ENCODE data around the gene PRKAR1B.
A peak's percentile ranks its signal among the peaks of the same experiment; 100 is the strongest.

The PRKAR1B gene

DNA sequence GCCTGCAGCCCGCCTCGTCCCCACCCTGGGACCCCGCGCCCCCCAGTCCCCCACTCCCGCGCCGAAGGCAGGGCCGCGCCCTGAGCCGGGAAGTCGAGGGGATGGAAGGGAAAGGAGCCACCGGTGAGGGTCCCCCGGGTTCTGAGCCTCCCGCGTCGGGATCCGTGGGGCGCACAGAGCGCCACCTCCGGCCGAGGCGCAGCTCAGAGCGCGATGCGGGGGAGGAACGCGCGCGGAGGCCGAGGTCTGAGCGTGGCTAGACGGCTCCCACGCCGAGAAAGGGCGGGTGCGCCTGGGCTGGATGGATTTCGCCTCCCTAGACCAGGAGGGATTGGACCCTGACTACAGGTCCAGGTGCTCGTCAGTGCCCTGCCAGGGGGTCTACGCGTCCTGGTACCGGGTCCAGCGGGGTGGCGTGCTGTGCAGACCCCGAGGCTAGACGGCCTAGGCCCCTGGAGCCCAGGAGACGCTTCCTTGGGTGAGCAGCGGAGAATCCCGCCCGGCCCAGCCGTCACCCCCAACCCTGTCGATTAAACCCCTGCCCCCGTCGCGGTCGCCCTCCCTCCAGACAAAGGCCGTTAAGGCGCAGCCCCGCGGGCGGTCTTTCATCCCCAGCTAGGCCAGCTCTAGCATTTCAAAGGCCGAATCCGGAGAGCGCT is 206.4 kb downstream of the PRKAR1B start:
- Histone ChIP-seq H3K36me3 (no peaks in the 10 kb centered on the region), H3K4me1 (ENCODE audit: control insufficient read depth in 1 of 2, insufficient read depth in 1 of 2, low read depth in 1 of 2, low read length in 1 of 2) (peaks cover 0 to 21% of the 10 kb centered on the region in 2 experiments), H3K9me3 (no peaks in the 10 kb centered on the region), H3K27me3 (peaks cover 98% of the 10 kb centered on the region), H3K27ac (no peak overlapping the region), H3K4me3 (ENCODE audit: low read depth in 1 of 2, low read length in 1 of 2) (no peak overlapping the region)
- TF ChIP-seq, protein P1, sequence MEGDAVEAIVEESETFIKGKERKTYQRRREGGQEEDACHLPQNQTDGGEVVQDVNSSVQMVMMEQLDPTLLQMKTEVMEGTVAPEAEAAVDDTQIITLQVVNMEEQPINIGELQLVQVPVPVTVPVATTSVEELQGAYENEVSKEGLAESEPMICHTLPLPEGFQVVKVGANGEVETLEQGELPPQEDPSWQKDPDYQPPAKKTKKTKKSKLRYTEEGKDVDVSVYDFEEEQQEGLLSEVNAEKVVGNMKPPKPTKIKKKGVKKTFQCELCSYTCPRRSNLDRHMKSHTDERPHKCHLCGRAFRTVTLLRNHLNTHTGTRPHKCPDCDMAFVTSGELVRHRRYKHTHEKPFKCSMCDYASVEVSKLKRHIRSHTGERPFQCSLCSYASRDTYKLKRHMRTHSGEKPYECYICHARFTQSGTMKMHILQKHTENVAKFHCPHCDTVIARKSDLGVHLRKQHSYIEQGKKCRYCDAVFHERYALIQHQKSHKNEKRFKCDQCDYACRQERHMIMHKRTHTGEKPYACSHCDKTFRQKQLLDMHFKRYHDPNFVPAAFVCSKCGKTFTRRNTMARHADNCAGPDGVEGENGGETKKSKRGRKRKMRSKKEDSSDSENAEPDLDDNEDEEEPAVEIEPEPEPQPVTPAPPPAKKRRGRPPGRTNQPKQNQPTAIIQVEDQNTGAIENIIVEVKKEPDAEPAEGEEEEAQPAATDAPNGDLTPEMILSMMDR (IDR thresholded peaks at IDR 0.05) = no peak

DNA sequence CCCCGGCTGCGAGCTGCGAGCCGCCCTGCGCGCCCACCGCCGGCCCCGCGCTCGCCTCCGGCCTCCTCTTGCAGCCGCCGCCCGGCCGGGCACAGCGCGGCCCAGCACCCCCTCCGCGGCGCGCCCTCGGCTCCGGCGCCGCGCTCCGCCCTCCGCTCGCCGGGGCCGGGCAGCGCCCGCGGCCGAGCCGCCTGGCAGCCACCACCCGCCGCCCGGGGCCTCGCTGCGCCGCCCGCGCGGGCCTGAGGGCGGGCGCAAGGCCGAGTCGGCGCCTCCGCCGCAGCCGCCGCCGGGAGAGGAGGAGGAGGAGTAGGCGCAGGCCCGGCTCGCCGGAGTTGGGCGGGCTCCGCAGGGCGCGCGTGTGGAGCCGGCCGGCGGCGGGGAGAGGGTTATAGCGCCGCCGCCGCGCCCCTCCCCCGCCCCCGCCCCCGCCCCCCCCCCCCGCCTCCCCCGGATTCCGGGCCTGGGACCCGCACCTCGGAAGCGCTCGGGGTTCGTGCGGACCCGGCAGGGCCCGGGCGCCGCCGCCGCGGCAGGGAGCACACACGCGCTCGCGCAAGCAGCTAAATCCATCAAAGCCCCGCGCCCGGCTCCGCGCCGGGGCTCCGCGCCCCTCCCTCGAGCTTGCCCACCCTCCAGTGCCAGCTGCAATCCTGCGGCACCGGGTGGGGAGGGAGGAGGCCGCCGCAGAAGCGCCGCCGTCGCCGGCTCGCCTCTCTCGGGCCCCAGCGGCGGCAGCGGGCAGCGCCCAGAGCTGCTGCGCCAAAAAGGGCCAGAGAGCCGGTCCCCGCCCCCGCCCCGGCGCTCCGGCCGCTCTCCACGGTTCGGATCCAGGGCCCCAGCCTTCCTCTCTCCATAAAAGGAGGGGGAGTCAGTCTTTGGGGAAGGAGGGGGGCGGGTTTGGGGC is 207.3 kb downstream of the PRKAR1B start, which contains the start of gene PDGFA:
TSS of gene PDGFA (minus strand) at position 363 of the 907 bp plus-strand sequence. CDS start 845 bp downstream, outside the sequence.
- H3K27ac ChIP-seq = no peak within 1 kb of the TSS
- H3K4me1 ChIP-seq (ENCODE audit: control insufficient read depth in 1 of 2, insufficient read depth in 1 of 2, low read depth in 1 of 2, low read length in 1 of 2) = peaks cover 0 to 21% of the 10 kb centered on the region in 2 experiments
- peaks cover 98% of the 10 kb centered on the region for H3K27me3 ChIP-seq
- no peaks in the 10 kb centered on the region for H3K9me3 ChIP-seq
- TF ChIP-seq, protein P1 (IDR thresholded peaks at IDR 0.05) = no peak
- H3K36me3 ChIP-seq = no peaks in the 10 kb centered on the region
- H3K4me3 ChIP-seq (ENCODE audit: low read depth in 1 of 2, low read length in 1 of 2) = peak within 1 kb of the TSS in 1 of 2 experiments; percentile 10

DNA sequence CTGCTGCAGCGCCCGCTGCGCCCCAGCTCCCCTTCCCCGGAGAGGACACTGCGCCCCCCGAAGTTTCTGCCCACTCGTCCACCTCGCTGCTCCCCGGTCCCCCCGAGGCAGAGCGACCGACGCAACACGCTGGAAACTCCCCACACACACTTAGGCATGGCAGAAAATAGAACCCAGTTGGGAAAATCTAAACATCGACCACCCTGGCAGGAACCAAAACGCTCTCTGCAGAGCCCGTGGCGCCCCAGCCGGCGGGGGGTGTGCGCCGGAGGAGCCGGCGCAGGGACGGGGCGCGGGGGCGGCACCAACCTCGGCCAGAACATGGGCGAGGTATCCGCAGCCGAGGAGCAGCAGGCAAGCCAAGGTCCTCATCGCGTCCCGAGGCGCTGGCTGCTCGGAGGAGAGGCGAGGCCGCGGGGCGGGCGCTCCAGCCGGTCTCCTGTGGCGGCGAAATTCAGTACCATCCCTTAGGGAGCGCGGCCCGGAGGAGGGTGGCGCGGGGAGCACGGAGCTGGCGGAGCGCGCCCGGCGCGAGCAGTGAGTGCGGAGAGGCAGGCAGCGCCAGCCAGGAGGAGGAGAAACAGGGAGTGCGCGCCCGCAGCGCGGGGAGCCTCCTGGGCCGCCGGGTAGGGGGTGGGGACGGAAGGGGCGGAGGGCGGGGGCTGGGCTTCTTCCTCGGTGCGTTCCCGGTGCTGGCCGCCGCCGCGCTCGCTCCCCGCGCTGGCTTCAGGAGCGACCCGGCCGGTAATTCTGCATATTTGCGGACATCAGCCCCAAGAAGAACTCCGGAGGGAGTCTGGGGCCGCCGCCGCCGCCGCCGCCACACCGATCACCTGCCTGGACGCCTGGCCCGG is 208.2 kb downstream of the PRKAR1B start:
- Histone ChIP-seq H3K36me3 (no peaks in the 10 kb centered on the region), H3K4me1 (ENCODE audit: control insufficient read depth in 1 of 2, insufficient read depth in 1 of 2, low read depth in 1 of 2, low read length in 1 of 2) (peaks cover 0 to 21% of the 10 kb centered on the region in 2 experiments), H3K4me3 (ENCODE audit: low read depth in 1 of 2, low read length in 1 of 2) (peak overlapping the region in 1 of 2 experiments; percentile 10), H3K27me3 (peaks cover 98% of the 10 kb centered on the region), H3K27ac (no peak overlapping the region), H3K9me3 (no peaks in the 10 kb centered on the region)
- TF ChIP-seq, protein P1 (IDR thresholded peaks at IDR 0.05) = no peak

DNA sequence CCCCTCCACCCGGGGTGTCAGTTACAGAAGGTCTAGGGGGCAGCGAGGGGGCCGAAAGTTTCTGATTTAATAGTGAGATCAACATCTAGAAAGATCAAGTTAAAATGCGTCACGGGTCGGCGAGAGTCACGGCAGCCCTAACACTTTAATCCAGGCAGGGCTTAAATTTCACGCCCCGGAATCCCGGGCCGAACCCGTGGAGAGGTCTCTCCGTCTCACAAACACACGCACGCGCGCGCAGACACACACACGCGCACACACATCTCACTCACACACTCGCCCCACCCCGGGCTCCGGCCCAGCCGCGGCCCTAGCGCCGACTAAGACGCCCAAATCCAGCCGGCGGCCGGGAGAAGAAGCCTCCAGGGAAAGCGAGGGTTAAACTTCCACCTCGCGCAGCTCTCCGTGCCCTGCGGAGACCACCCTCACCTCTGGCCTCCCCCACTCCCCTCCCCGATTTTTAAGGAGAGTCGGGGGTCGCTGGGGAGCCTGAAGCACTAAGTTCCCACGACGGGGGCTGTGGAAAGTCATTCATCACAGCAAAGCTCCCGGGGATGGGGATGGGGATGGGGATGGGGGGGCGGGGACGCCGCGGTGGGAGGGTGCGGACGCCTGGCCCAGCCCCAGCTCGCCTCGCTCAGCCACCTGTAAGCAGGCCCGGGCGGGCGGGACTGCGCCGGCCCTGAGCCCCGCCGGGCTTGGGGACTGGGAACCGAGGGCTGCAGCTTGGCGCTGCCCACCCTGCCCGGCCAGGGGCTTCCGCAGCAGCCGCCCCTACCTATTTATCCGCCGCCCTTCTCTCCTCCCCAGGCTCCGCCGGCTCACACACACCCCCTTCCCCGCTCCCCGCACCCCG is 209.1 kb downstream of the PRKAR1B start:
- Histone ChIP-seq H3K27ac (no peak overlapping the region), H3K4me1 (ENCODE audit: control insufficient read depth in 1 of 2, insufficient read depth in 1 of 2, low read depth in 1 of 2, low read length in 1 of 2) (peaks cover 0 to 21% of the 10 kb centered on the region in 2 experiments), H3K4me3 (ENCODE audit: low read depth in 1 of 2, low read length in 1 of 2) (no peak overlapping the region), H3K27me3 (peaks cover 93% of the 10 kb centered on the region), H3K9me3 (no peaks in the 10 kb centered on the region), H3K36me3 (no peaks in the 10 kb centered on the region)
- TF ChIP-seq, protein P1 (IDR thresholded peaks at IDR 0.05) = no peak

Measured in neutrophil (primary cell).